HepG2 (cell line): ENCODE results near the gene ANKRD40CL. TPM values are rescaled to one million over a fixed set of nuclear protein-coding genes. Genes with fewer than 3 reads are reported as not detected.
"Not testable (repeated sequence)": the region's sequence is repeated elsewhere in the genome, so short reads cannot be mapped to it uniquely, and the experiment has no call there.

ENCODE experiments used
- ATAC-seq: fragments of 200-7000 bp; cut with Tn5 transposase; 3 replicates; pipeline ENCODE4 v1.9.1; 2020; ENCODE audit warnings: mild to moderate bottlenecking, moderate library complexity
- BruUV-seq: library from RNA; stranded (reverse); fragments of 400-500 nt; replicated peaks from 2 replicates; lab custom pipeline; 2021; lab: Mats Ljungman, UMichigan
- CTCF ChIA-PET: fragments of 300-600 bp; formaldehyde crosslinking; extraction: SDS; loops from one replicate; lab custom pipeline; 2021; ENCODE audit warnings: low total read pairs, inconsistent platforms, low intra/inter-chr PET ratio; lab: Yijun Ruan, JAX
- POLR2A ChIA-PET: fragments of 350-600 bp; sonication (Branson Sonifier 250); formaldehyde crosslinking; loops from one replicate; lab custom pipeline; 2020; ENCODE audit warnings: antibody characterized with exemption, inconsistent platforms; lab: Yijun Ruan, JAX
- DNase-seq: peaks from one replicate; pipeline ENCODE4 v3.0.0-alpha.2; 2015; ENCODE audit warnings: low spot score
- FAIRE-seq: peaks from 3 replicates; lab custom pipeline; 2011; peaks lifted over from hg19 to GRCh38; lab: Jason Lieb, UNC
- H2AFZ ChIP-seq: one replicate; pipeline ENCODE4 v1.6.1; 2011; ENCODE audit warnings: low read length, inconsistent platforms
- H3K27ac ChIP-seq: fragments of 300-600 bp; 3 replicates; pipeline ENCODE4 v1.8.0; 2011; ENCODE audit warnings: mixed run types, mild to moderate bottlenecking, mixed read lengths, low read length, inconsistent platforms; ENCODE audit not compliant: insufficient read depth; ENCODE audit errors: extremely low read length
- H3K27me3 ChIP-seq, 2 experiments: fragments of 200-600 bp in 1 of 2; 2 replicates in 1 of 2; 3 replicates in 1 of 2; pipeline versions ENCODE4 v1.6.0 to v1.8.0; 2011; ENCODE audit warnings: low read length in 2 of 2, mild to moderate bottlenecking in 2 of 2, moderate library complexity in 2 of 2, inconsistent platforms in 1 of 2; ENCODE audit not compliant: insufficient read depth in 2 of 2, control insufficient read depth in 1 of 2
- H3K36me3 ChIP-seq, 2 experiments: fragments of 200-600 bp in 1 of 2; replicated peaks in 1 of 2; 2 replicates in 1 of 2; 3 replicates in 1 of 2; pipeline versions ENCODE4 v1.5.1 to v1.8.0; 2011; ENCODE audit warnings: low read length in 2 of 2, inconsistent platforms in 1 of 2; ENCODE audit not compliant: insufficient read depth in 2 of 2, control insufficient read depth in 1 of 2
- H3K4me1 ChIP-seq: 2 replicates; pipeline ENCODE4 v1.5.1; 2012; ENCODE audit warnings: low read length, inconsistent platforms; ENCODE audit not compliant: insufficient read depth
- H3K4me2 ChIP-seq: 2 replicates; pipeline ENCODE4 v1.6.0; 2011; ENCODE audit warnings: low read depth, low read length, inconsistent platforms
- H3K4me3 ChIP-seq, 3 experiments: fragments of 200-600 bp in 1 of 3; sonication (generic), shearing (Covaris generic) in 1 of 3; replicated peaks in 1 of 3; 2 replicates each; pipeline ENCODE4 v1.5.1; 2011 to 2016; ENCODE audit warnings: low read length in 3 of 3, inconsistent platforms in 2 of 3, low read depth in 2 of 3, mild to moderate bottlenecking in 2 of 3, control low read depth in 1 of 3, mixed read lengths in 1 of 3; ENCODE audit not compliant: insufficient read depth in 1 of 3
- H3K79me2 ChIP-seq: one replicate; pipeline ENCODE4 v1.6.1; 2011; ENCODE audit warnings: low read length, inconsistent platforms; ENCODE audit not compliant: insufficient read depth
- H3K9ac ChIP-seq: 2 replicates; pipeline ENCODE4 v1.6.0; 2011; ENCODE audit warnings: mild to moderate bottlenecking, low read depth, low read length, inconsistent platforms; ENCODE audit not compliant: insufficient read depth
- H3K9me3 ChIP-seq: 2 replicates; pipeline ENCODE4 v1.5.1; 2012; ENCODE audit warnings: mild to moderate bottlenecking, low read length
- H4K20me1 ChIP-seq: 2 replicates; pipeline ENCODE4 v1.6.0; 2011; ENCODE audit warnings: inconsistent platforms, mild to moderate bottlenecking, low read length, moderate library complexity; ENCODE audit not compliant: insufficient read depth
- CEBPB ChIP-seq: IDR thresholded peaks from 2 replicates; pipeline ENCODE4 v1.6.1; 2011; ENCODE audit warnings: low read depth, low read length, improper control_type of control experiment, borderline replicate concordance
- CEBPG ChIP-seq: IDR thresholded peaks from 2 replicates; pipeline ENCODE4 v1.6.1; 2016
- ZMYM3 ChIP-seq: sonication (generic); formaldehyde crosslinking; IDR thresholded peaks from 2 replicates; pipeline ENCODE4 v1.5.1; 2020; ENCODE audit warnings: mild to moderate bottlenecking, missing genetic modification reagents
- ZNF460 ChIP-seq: sonication (generic); formaldehyde crosslinking; IDR thresholded peaks from 2 replicates; pipeline ENCODE4 v1.5.1; 2020; ENCODE audit warnings: missing genetic modification reagents, mild to moderate bottlenecking, borderline replicate concordance
- ZNF770 ChIP-seq: sonication (generic); formaldehyde crosslinking; IDR thresholded peaks from 2 replicates; pipeline ENCODE4 v1.5.0; 2020; ENCODE audit warnings: mild to moderate bottlenecking, missing genetic modification reagents
- WGBS: methylation state at CpG from one replicate; pipeline ENCODE4 v1.1.6; 2017; ENCODE audit warnings: low lambda C conversion rate; 5-methylcytosine and 5-hydroxymethylcytosine counted together
- in situ Hi-C: cut with HindIII; loops from 2 replicates; pipeline ENCODE4 v1.10.0; 2017; ENCODE audit warnings: low pct_unique_long_range_greater_than_20kb; ENCODE audit not compliant: extremely low pct_ligation_motif_present
- intact Hi-C: fragments of 100-400 bp; cut with micrococcal nuclease; formaldehyde crosslinking; loops from one replicate; pipeline ENCODE4 v1.10.0; 2022; ENCODE audit not compliant: unreplicated experiment
- polyA plus RNA-seq, 8 experiments: library from polyadenylated mRNA; depleted of rRNA in 3 of 8; stranded (reverse) in 7 of 8; unstranded in 1 of 8; fragments of >200 nt; fragmentation: Illumina TruSeq in 4 of 8; extraction: Trizol in 4 of 8; gene quantifications; 2 replicates each; pipeline versions ENCODE4 v1.2.1 to v1.2.3, GENCODE V29; 2011 to 2016; ENCODE audit warnings: low read depth in 4 of 8, missing spikeins in 1 of 8, mixed read lengths in 1 of 8; ENCODE audit not compliant: insufficient read depth in 1 of 8
- total RNA-seq, 5 experiments: library from RNA; depleted of rRNA; stranded (reverse); fragments of >200 nt; fragmentation: Illumina TruSeq; extraction: Trizol; gene quantifications; 2 replicates each; pipeline ENCODE4 v1.2.3, GENCODE V29; 2016; ENCODE audit warnings: low read depth in 1 of 5

ANKRD40CL gene
- total and polyA plus RNA-seq, 2 of the 13 experiments (the other 11 are each of a cell fraction or from before 2014, with no cell fraction given) = 0.03 to 0.11 TPM

GRCh38 chr17:50804749-50805475 lies 37.6 kb upstream of the ANKRD40CL start:
- H2AFZ ChIP-seq, DNase-seq, H3K9ac ChIP-seq, H3K4me2 ChIP-seq, CTCF ChIA-PET, H3K9me3 ChIP-seq, H3K36me3 ChIP-seq, FAIRE-seq, H4K20me1 ChIP-seq, H3K4me3 ChIP-seq, H3K27ac ChIP-seq, H3K79me2 ChIP-seq, BruUV-seq, ATAC-seq, in situ Hi-C loops: not testable (repeated sequence)
- POLR2A ChIA-PET = interaction anchor here (3.0 kb wide), 1 partner anchor 62 kb away, joined by 11 read pairs; the partner anchor contains the start of gene TOB1
- peaks cover 96% of the 10 kb centered on the region for H3K4me1 ChIP-seq
- TF ChIP-seq CEBPG (CRISPR knock-in tag) = 0 out of 2 replicates have a peak, but pooled peaks have one; percentile 27
- TF ChIP-seq ZNF460 (CRISPR knock-in tag) = peak; percentile 52; the same call in 1 of the 2 replicates
- TF ChIP-seq CEBPB = peak; percentile 58; the same call in 1 of the 2 replicates
- peak; percentile 12; the same call in 1 of the 2 replicates for TF ChIP-seq ZMYM3
- TF ChIP-seq ZNF770 (CRISPR knock-in tag) = peak; percentile 58; the same call in 1 of the 2 replicates
- intact Hi-C loops = loop anchor here (5.0 kb wide), 1 partner anchor 37 kb away; no protein-coding TSS in a partner anchor
- WGBS = 77% methylated on average over 13 of the region's 13 CpGs
- peaks cover 1 to 15% of the 10 kb centered on the region in 2 experiments; a peak in 4 of 5 replicates for H3K27me3 ChIP-seq
